CD4-positive, alpha-beta T cell treated with Interleukin-12 subunit alpha and Interleukin-12 subunit beta, for 1 hour (primary cell): ENCODE measurements around the gene ACTN1.
A peak's percentile ranks its signal among the peaks of the same experiment; 100 is the strongest.

ENCODE experiments used
- DNase-seq: peaks from one replicate; pipeline ENCODE4 v3.0.0-alpha.2; 2020

ACTN1 gene

DNA sequence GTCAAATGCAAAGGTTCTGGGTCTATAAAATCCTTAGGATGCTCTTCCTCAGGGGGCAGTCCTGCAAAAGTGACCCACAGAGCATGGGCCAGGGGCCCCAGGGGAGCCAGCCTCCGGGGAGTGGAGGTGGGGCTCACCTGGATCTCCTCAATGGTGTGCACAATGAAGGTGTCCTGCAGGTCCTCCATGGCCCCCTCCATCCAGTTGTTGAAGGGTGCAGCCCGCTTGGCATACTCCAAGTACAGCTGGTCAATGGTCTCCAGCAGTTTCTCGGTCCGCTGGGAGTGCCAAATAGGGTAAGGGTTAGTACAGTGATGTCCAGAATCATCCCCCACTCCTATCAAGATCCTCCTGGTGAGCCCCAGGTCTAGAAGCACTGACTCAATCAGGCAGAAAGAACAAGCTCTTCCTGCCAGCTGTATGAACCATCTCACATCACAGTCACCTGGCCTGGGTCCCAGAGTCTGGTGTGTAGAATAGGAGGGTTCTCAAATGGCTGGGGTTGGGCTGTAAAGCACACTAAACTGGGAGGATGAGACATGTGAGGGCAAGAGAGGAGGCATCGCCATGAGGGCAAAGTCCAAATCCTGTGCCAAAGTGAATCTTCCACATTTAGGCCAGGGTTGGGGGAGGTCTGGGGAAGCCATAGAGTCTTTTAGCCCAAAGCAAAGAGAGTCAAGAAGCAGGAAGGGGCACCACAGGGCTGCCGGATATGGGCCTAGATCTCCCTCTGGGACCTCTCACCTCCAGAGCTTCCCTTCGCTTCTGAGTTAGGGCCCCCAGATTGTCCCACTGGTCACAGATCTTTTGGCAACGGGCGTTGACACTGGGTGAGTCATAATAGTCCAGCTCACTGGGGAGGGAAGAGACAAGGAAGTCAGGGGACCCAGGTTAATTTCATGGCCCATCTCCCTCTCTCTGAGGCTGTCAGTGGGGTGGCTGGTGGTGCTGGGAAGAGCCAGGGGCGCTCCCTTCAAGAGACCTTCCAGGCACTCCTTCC, 94.8 kb downstream of the ACTN1 start:
- DNase-seq, result no peak

DNA sequence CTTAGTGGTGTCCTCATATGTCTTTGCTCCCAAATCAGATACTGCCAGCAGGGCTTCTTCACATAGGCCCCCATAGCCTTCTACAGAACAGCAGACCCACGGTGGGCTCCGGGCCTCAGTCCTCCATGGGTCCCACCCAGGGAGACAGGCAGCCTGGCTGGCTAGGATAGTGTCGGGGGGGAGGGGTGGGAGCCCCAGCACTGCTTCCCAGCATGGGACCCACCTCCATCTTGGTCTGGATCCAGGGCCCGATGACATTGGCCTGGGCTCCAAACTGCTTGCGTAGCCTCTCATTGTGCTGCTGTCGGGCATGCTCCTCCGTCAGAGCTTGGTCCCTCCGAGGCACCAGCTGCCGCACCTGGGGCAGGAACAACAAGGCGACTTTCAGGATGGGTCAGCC, 96.9 kb downstream of the ACTN1 start:
- DNase-seq, result no peak

DNA sequence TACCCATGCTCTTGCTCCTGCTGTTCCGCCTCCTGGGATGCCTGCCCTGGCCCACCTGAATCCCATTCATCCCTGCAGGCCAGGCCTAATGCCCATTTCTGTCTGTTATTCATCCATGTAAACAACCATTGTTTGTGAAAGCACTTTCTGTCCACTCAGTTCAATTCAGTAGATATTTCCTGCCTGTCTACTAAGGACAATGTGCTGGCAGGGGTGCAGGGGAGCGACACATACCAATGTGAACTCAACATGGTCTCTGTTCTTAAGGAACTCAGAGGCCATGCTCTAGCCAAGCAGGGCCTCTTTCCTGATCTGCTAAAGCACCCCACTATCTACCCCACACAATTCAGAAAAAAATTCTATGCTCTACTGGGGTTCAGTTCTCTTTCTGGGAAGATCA, 97.7 kb downstream of the ACTN1 start:
- DNase-seq, result no peak

DNA sequence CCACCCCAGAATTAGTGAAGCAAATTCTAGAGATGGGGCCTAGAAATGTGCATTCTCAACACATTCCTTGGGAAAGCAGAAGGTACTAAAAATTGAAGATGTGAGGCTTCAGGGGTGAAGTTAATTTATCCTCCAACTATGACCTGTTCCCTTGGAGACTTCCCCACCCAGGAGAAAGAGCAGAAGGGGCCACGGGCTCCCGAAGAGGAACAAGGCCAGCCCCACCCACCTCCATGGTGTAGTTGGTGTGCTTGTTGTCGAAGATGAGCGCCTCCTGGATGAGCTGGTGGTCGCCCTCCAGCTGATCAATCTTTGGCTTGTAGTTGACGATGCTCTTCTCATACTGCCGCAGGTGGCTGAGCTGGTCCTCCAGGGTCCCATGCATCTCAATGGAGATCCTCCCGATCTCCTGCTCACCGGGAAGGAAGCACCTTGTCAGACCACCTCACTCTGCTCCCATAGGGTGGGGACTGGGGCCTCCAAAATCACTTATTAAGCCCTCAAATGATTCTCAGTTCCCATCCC, 98.5 kb downstream of the ACTN1 start:
- DNase-seq, result no peak

DNA sequence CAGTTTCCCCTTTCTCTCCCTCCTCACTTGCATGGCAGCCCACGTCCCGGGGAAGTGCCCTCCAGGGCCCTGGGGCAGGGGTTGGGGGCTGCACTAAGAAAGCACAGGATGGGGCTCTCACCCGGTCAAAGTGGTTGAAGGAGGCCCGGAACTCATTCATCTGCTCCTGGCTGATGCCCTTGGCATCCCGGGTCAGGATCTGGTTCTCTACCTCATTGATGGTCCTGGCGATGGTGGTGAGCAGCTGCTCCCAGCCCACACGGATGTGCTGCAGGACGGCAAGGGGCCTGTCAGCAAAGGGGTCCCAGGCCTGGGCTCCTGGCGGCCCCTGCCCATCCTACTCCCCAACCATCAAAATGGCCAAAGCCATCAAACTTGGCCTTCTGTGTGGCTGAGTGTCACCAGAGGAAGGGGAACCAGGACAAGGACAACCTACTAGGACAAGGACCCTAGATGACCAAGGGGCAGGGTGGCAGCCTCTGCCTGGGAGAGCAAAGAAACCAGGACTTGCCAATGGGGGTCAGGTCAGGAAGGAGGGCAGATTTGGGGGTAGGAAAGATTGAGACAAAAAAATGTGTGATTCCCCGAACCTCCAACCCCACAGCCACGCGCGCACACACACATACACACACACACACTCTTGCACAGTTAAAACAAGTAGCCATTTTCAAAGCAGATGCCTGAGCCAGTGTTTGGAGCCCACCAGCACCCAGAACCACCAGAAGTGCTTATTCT, 99.1 kb downstream of the ACTN1 start:
- DNase-seq, result no peak

DNA sequence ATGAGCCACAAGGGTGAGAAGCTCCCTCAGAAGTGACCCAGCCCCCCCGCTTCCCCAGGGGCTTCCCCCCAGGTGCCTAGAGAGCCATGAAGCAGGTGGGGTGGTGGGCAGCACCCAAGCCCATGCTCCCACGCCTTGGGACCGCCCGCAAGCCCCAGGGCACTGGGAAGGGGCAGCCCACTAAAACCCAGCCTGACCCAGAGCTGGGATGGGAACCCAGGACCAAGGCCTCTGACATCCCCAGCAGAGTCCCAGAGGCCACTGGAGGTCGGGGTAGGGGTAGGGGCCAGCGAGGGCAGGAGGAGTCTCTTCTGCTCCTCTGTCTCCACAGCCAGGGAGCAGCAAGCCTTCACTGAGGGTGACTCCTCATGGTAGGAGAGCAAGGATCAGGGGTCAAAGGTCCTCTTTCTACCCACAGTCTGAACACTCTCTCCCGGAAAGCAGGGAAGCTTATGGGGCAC, 99.8 kb downstream of the ACTN1 start:
- no peak for DNase-seq

DNA sequence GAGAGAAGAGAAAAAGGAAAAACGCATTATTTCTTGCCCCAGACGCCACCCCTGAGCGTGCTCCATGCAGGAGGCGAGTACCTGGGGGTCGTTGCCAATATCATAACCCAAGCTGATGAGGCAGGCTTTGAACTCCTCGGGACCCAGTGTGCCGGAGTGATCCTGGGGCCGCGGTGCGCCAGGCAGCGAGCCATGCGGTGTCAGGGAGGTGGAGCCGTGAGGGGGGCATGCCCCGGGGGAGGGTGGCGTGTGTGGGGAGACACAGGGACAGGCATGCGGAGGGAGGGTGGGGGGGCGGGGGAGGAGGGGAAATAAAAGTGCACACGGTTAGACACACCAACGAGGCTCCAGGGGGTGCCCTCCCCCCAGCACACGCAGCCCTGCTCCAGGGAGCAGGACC, 100.2 kb downstream of the ACTN1 start:
- no peak for DNase-seq

DNA sequence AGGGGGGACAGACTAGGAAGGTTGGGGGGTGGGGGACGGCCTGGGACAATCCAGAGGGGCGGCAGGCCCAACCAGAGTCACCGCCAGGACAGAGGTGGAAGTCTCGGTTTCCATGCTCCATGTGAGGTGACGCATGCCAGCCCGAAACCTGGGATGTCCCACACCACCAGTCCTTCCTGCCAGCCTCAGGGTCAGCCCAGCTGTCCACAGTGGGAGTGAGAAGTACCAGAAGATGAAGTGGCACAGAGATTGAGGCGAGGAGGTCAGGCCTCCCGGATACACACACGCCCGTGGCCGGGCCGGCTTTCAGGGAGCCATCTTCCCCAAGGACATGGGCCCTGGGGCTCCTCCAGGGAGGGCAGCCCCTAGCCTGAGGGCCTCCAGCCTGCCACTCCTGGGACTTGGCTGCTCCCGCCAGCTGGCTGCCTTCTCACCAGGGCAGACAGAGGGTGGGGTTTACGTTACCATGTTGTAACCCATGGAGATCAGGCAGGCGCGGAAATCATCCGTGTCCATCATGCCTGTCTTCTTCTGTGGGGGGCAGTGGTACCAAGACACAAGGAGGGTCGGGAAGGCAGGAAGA, 101.0 kb downstream of the ACTN1 start:
- no peak for DNase-seq

DNA sequence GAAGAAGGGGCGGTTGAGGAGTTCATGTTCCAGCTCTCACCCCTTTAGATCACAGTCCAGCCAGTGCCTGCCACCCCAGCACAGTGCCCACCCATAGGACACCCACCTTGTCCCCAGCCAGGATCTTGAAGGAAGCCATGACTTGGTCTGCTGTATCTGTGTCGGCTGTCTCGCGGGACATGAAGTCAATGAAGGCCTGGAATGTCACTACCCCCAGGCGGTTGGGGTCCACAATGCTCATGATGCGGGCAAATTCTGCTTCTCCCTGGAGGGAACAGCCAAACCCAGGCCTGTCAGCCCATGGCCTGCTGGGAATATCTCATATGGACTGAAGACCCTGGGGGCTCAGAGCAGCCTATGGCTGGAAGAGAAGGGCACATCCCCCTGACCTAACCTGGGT, 102.1 kb downstream of the ACTN1 start:
- DNase-seq, result no peak

DNA sequence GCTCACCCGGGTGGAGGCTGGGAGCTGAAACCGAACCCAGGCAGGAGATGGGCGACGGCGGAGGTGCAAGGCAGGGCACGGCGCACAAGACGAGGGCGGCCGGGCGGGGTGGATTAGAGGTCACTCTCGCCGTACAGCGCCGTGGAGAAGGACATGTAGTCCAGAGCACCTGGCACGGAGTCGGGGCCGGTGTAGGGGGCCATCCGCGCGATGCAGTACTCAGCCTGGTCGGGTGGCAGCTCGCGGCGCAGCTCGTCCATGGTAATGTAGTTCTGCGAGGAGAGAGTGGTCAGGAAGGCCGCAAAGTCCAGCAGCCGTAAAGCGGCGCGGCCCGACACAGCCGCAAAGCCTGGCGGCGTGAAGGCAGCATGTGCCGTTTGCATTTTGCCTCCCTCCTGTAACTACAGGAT, 104.4 kb downstream of the ACTN1 start:
- peak; percentile 10 for DNase-seq

DNA sequence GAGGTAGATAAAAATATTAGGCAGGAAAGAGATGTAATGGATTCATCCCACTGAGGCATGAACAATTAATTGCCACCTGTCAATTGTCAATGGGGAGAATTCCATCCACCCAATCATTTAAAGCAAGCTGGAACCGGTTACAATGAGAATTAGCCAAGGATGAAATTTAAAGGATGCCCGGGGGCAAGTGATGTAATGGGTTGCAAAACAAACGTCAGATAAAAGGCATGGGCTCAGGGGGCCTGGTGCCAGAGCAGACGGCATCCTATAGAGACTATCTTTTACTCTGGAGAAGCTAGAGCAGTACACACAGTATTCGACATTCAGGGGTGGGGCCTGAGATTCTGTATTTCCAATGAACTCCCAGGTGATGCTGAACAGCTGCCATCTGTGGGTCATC, 105.7 kb downstream of the ACTN1 start:
- no peak for DNase-seq

DNA sequence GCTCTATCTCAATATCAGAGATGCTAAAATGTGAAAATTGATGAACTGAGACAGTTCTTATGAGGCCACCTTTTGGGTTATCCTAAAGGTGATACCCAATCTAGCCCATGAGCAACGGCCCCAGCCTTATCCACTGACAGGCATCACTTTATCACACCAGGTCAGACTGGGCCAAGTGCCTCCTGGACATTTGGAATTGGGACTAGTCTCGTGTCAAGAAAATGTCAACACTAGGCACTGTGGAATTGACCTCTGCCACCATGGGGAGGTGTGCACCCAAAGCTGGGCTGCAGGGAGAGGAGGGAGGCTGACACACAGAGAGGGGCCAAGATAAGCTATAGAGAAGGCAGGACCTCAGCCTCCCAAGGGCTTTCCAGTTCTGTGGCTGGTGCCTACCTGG, 107.7 kb downstream of the ACTN1 start:
- no peak for DNase-seq

DNA sequence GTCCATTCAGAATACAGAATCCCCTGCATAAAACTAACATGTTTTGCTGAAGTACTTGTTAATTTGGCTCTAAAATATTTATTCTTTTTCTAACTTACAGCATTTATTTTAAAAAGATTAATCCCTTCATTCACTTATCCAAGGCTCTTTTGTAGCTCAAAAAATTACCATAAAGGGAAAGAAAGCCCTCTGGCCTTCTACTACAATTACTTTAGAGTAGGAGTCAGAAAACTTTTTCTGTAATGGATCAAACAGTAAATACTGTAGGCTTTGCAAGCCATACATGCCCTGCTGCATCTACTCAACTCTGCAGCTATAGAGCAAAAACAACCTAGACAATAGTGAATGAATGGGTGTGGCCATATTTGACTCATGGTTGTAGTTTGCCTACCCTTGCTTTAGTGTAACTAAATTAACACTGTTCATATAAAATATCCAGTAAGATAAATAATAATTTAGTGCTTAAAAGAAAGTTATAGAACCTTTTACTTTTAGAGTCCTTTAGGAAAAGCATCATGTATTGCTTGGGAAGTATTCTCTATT, 112.0 kb downstream of the ACTN1 start:
- no peak for DNase-seq

DNA sequence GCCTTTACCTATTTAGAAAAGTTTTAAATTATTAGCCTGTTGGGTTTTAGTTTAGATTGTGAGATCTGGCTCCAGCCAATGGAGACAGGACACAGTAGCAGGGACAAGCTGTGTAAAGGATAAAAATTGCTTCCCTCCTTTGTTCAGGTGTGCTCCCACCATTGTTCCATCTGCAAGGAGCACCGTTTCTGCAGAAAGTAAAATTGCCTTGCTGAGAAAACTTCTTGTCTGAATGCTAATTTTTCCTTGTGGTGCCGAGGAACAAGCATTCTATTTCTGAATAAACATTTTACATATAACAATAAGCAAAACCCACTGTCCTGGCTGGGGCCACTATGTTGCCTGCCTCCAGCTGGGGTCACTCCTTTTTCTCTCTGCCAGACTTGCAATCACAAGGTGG, 113.6 kb downstream of the ACTN1 start:
- no peak for DNase-seq

DNA sequence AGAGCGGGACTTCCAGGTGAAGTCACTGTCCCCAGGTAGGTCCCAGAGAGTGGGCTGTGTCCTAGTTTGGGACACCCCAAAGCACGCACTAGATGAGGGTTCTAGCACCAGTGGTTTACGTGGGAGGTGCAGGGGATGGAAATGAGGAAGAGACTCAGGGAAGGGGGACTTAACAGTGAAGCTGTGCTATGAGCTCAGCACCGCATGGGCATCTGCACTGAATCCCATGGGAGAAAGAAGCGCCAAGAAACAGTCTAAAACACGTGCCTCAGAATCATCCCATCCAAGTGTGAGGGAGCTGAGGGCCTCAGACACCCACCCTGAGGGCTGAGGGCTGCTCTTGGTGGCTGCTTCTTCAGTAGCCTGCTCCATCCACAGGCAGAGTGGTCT, 114.7 kb downstream of the ACTN1 start:
- no peak for DNase-seq

DNA sequence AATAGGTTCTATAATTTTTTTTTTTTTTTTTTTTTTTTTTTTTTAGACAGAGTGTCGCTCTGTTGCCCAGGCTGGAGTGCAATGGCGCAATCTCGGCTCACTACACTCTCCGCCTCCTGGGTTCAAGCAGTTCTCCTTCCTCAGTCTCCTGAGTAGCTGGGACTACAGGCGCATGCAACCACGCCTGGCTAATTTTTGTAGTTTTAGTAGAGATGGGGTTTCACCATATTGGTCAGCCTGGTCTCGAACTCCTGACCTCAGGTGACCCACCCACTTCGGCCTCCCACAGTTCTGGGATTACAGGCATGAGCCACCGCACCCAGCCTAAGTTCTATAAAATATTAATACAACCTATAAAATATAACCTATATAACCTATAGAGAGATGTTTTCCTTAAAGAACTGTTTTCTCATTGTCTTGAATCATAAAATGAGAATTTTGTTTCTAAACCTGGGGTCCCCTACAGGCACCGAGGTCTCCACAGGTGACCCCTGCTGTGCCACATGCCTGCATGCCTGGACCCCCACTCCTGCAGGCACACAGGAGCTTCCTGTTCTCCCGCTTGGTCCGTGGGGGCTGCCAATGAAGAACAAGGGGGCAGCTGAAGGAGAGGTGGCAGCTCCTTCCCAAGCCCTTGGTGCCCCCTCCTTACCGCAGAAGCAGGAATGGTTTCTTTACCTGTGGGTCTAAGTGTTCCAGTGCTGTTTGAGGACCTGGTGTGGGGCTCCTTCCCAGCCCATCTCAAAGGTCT, 115.3 kb downstream of the ACTN1 start:
- no peak for DNase-seq

DNA sequence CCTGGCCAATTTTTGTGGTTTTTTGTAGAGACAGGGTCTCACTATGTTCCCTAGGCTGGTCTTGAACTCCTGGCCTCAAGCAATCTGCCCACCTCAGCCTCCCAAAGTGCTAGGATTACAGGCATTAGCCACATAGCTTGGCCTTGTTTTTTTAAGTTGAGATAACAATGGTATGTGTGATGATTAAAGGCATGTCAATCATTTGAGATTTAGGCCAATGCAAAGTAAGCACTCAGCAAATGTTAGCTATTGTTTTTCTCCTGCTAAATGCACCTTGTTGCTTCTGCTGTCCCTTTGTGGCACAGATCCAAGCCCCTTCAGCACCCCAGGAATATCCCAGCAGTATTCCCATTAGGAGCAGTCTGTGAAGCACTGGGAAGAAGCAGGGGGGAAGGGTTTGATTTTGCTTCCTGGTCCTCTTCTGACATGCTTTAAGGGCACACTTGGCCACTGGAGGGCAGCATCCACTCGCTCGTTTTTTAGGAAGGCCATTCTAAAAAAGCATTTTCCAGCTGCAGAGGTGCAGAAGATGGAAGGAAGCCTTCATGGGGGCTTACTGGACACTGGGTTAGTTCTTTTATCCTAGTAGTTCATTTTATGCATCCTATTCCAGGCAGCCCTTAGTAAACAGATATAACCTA, 116.0 kb downstream of the ACTN1 start:
- DNase-seq, result peak; percentile 57

DNA sequence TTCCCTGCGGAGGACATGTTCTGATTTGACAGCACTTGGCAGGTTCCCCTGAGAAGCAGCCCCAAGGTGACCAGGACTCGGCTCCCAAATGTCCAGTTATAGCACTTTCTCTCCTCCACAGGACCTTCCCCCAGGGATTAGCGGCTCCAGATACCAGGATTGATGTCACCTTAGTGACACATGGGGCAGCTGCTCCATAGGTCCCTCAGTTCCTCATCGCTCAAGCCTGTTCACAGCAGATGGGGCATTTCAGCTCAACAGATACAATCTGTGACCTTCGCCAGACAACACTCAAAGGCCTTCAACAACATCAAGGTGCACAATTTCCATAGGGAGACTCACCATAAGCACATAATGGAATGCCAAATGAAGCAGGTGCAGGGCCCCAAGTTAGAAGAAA, 118.3 kb downstream of the ACTN1 start:
- DNase-seq, result no peak

DNA sequence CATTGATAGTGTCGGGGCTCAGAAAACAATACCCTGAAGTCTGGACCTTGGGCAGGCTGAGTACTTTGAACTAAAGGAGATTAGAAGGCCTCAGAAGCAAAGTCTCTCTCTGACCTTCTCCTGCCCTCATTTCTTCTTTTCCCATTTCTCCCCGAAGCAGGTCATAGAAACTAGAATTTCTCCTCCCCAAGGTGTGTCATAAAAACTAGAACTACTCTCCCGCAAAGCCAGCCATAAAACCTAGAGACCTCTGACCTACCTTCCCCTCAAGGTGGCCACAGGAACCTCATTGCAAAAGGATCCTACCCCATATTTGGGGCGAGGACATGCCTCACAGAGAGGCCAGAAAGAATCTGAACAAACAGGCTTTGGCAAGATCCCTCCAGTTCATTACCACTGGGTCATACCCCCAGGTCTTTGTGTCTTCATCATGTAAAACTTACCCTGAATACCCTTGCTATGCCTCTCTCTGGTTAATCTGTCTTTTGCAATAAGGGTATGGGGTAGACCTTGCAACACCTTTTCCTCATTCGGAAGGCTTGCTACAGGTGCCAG, 121.5 kb downstream of the ACTN1 start:
- no peak for DNase-seq

DNA sequence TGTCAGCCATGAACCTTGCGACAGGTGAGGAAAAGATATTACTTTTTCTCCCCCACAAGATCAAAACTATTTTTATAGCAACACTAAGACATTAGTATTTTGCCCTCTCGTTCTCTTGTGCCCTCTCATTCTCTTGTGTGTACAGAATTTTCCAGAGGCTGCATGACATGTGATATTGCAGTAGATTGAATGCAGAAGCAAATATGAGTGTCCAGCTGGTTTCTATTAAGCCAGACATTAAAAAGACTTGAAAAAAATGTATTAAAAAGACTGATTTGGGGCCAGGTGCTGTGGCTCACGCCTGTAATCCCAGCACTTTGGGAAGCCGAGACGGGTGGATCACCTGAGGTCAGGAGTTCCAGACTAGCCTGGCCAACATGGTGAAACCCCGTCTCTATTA, 122.5 kb downstream of the ACTN1 start:
- no peak for DNase-seq

DNA sequence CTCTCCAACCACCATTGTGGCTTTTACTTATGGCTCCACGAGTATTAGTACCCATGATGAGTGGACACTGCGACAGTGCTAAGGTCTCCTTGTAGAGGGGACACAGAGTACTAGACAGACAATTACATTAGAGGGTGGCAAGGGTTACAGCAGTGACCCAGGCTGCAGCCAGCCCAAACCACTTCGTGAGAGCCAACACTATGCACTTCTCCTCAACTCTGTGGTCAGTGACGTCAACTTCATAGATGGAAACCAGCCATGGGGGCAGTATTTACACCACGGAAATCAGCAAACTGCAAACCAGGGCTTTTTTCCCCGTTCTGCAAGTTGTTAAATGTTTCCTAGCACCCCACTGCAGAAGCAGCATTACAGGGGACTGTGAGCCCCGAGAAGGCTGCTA, 124.7 kb downstream of the ACTN1 start:
- no peak for DNase-seq

DNA sequence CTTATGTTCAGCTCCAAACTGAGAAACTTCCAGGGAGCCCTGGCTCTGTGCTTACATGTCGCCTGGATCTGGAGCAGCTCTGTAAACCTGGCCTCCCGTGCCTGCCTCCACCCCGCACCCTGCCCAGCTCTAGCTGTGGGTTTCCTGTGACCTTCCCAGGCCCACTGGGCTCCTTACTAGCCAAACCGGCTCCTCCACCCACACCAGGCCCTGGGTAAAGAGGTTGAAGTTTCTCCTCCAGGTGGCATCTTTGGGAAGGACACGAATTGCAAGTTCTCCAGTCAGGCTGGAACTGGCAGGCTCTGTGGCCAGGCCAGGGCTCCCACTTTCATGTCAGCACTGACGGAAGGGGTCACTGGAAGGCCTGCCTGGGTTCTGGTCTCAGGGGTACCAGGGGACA, 125.4 kb downstream of the ACTN1 start:
- no peak for DNase-seq
